ENCODE results near the gene MRPL38.

DNA sequence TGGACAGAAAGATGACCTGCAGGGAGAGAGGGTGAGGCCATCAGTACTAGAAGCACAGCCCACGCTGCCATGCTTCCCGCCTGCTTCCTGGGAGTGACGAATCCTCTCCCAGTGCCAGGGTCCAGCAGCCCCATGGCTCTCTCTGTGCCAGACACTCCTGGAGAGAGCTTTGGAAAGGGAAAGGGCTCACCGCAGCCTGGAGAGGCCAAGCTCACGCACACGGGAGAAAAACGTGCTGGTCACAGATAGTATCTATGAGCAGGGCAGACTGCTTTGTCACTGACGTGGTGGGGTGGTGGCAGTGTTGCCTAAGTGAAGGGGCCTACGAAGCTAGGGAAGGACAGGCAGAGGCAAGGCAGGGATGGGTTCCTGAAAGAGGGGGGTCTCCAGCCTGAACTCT lies 55.0 kb downstream of the MRPL38 start:
- TF ChIP-seq YY2 (tag by site-specific recombination; IDR thresholded peaks at IDR 0.05): no peak
- TF ChIP-seq, protein P1, sequence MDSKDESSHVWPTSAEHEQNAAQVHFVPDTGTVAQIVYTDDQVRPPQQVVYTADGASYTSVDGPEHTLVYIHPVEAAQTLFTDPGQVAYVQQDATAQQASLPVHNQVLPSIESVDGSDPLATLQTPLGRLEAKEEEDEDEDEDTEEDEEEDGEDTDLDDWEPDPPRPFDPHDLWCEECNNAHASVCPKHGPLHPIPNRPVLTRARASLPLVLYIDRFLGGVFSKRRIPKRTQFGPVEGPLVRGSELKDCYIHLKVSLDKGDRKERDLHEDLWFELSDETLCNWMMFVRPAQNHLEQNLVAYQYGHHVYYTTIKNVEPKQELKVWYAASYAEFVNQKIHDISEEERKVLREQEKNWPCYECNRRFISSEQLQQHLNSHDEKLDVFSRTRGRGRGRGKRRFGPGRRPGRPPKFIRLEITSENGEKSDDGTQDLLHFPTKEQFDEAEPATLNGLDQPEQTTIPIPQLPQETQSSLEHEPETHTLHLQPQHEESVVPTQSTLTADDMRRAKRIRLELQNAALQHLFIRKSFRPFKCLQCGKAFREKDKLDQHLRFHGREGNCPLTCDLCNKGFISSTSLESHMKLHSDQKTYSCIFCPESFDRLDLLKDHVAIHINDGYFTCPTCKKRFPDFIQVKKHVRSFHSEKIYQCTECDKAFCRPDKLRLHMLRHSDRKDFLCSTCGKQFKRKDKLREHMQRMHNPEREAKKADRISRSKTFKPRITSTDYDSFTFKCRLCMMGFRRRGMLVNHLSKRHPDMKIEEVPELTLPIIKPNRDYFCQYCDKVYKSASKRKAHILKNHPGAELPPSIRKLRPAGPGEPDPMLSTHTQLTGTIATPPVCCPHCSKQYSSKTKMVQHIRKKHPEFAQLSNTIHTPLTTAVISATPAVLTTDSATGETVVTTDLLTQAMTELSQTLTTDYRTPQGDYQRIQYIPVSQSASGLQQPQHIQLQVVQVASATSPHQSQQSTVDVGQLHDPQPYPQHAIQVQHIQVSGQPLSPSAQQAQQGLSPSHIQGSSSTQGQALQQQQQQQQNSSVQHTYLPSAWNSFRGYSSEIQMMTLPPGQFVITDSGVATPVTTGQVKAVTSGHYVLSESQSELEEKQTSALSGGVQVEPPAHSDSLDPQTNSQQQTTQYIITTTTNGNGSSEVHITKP (tag by site-specific recombination; IDR thresholded peaks at IDR 0.05): no peak
- no peak for TF ChIP-seq ZNF274 (IDR thresholded peaks at IDR 0.05; ENCODE audit: low read length)
- TF ChIP-seq ZNF274 (tag by site-specific recombination; IDR thresholded peaks at IDR 0.05; ENCODE audit: borderline replicate concordance): no peak
- no peak for TF ChIP-seq ZNF175 (tag by site-specific recombination; IDR thresholded peaks at IDR 0.05)
- no peak for TF ChIP-seq ZNF585B (tag by site-specific recombination; IDR thresholded peaks at IDR 0.05)
- TF ChIP-seq, protein P2, sequence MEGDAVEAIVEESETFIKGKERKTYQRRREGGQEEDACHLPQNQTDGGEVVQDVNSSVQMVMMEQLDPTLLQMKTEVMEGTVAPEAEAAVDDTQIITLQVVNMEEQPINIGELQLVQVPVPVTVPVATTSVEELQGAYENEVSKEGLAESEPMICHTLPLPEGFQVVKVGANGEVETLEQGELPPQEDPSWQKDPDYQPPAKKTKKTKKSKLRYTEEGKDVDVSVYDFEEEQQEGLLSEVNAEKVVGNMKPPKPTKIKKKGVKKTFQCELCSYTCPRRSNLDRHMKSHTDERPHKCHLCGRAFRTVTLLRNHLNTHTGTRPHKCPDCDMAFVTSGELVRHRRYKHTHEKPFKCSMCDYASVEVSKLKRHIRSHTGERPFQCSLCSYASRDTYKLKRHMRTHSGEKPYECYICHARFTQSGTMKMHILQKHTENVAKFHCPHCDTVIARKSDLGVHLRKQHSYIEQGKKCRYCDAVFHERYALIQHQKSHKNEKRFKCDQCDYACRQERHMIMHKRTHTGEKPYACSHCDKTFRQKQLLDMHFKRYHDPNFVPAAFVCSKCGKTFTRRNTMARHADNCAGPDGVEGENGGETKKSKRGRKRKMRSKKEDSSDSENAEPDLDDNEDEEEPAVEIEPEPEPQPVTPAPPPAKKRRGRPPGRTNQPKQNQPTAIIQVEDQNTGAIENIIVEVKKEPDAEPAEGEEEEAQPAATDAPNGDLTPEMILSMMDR (tag by site-specific recombination; IDR thresholded peaks at IDR 0.05): no peak
- TF ChIP-seq SP3 (tag by site-specific recombination; IDR thresholded peaks at IDR 0.05): no peak
- TF ChIP-seq ZNF121 (tag by site-specific recombination; IDR thresholded peaks at IDR 0.05): no peak
- TF ChIP-seq ZBTB17 (tag by site-specific recombination; IDR thresholded peaks at IDR 0.05): no peak
- TF ChIP-seq ZFP69B (tag by site-specific recombination; IDR thresholded peaks at IDR 0.05): no peak
- TF ChIP-seq ZFP41 (tag by site-specific recombination; IDR thresholded peaks at IDR 0.05; ENCODE audit: borderline replicate concordance): no peak
- no peak for TF ChIP-seq ZNF138 (tag by site-specific recombination; IDR thresholded peaks at IDR 0.05; ENCODE audit: borderline replicate concordance)
- no peak for TF ChIP-seq ZBTB7A (tag by site-specific recombination; IDR thresholded peaks at IDR 0.05; ENCODE audit: low read depth)
- no peak for TF ChIP-seq YY1 (tag by site-specific recombination; IDR thresholded peaks at IDR 0.05)
